HG03066 (cell line): Measurements from ENCODE around the gene ANO7.
"Not testable (repeated sequence)": the region's sequence is repeated elsewhere in the genome, so short reads cannot be mapped to it uniquely, and the experiment has no call there.

ENCODE experiments used
- ATAC-seq: cut with Tn5 transposase; IDR thresholded peaks from one replicate; pipeline ENCODE4 v1.9.1; 2021; ENCODE audit warnings: low read depth; ENCODE audit not compliant: unreplicated experiment

Gene ANO7

DNA sequence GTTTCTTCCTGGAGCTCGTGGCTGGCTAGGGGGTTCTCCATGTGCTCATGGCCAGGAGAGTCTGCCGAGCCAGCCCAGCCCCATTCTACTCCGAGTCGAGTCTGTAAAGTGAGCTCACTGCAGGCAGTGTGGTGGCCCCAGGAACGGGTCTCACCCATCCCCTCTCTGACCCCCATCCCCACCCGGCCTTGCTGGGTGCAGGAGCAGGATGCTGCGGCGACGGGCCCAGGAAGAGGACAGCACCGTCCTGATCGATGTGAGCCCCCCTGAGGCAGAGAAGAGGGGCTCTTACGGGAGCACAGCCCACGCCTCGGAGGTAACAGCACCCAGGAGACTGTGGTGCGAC lies 1.4 kb downstream of the ANO7 start:
- no peak for ATAC-seq

DNA sequence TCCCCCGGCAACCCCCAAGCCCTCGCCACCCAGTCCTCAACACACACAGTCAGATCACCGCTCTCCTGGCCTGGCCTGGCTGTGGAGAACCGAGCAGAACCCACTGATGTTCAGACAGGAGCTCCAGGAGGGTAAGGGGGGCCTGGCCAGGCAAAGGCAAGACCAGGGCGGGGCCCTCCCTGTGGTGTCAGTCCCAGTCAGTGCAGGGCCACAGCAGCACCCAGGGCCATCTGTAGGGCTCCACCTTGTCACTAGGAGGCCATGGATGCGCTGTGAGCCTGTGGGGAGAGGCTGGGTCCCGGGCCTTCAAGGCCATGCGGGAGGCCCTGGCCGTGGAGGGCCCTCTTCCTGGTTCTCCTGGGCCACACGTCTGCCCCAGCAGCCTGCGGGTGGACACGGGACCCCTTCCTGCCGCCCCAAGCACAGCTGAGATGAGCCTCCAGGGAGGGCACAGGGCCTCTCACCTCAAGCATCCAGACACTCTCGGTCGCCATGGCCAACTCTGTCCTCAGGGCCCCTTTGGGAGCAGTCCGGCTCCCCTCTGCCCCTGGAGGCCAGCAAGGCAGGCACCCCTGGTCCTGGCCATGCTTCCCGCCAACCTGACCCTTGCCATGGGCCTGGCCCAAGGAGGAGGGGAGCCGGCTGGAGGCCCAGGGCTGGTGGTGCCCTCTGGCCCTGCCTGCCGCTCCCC lies 2.0 kb downstream of the ANO7 start:
- no peak for ATAC-seq

DNA sequence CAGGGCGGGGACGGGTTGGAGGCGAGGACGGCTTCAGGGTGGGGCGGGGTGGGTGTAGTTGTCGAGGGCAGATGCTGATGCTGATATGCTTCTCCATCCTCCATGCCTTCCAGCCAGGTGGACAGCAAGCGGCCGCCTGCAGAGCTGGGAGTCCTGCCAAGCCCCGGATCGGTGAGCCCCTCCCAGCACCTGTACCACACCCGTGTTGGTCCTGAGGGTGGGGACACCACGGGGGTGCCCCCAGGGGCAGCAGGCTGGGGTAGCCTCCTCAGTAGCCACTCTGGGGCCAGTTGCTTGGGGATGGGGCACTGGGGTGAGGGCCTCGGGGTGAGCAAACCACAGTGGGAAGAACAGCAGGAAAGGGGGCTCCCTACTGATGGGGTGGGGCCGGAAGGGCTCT lies 2.6 kb downstream of the ANO7 start:
- no peak for ATAC-seq

DNA sequence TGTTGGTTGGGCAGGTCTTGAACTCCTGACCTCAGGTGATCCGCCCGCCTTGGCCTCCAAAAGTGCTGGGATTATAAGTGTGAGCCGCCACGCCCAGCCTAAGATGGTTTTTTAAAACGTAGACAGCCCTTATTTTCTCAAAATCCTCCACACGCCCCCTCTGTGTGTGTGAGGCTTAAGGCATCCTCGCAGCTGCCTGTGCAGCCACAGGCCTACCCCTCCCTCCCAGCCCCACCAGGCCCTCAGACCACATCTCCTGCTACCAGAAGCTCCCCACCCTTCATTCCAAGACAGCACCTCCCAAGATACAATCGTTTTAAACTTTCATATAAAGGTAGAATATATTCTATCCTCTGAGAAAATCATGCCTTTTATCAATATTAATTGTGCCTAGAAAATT lies 4.8 kb downstream of the ANO7 start:
- no peak for ATAC-seq

DNA sequence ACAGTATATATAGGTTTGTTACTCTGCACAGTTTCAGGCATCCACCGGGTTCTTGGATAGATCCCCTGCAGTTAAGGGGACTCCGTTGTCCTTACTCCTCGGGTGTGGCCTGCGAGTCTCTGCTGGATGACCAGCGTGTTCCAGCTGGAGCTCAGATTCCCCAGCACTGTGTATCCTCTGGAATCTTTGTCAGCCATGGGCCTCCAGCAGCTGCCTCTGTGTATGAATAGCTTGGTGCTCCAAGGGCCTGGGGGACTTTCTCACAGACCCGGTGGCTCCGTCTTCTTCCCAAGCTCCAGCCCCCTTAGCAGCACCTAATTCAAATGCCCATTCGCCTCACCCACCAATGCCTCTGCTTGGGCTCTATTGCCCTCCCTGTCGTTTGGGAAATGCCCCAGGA lies 6.3 kb downstream of the ANO7 start:
- no peak for ATAC-seq

DNA sequence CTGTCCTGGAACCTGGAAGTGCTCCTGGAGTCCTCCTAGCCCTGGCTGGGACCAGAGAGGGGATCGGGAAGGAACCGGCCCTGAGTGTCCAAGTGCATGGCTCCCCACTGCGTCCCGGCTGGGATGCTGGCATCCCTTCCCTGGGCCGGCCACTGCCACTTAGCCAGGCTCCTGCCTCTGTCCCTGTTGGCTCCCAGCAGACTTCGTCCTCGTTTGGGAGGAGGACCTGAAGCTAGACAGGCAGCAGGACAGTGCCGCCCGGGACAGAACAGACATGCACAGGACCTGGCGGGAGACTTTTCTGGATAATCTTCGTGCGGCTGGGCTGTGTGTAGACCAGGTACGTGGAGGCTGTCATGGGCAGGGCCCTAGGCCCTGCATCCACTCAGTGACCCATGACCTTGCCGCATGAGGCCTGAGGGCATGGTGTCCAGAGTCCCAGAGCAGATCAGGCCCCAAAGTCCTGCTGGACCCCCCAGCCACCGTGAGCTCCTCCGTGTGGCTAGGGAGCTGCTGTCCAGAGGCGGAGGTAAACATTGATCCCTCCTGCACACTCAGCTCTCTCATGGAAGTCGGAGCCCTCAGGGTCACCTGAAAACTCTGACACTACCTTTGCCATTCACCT lies 7.1 kb downstream of the ANO7 start:
- ATAC-seq, result no peak

DNA sequence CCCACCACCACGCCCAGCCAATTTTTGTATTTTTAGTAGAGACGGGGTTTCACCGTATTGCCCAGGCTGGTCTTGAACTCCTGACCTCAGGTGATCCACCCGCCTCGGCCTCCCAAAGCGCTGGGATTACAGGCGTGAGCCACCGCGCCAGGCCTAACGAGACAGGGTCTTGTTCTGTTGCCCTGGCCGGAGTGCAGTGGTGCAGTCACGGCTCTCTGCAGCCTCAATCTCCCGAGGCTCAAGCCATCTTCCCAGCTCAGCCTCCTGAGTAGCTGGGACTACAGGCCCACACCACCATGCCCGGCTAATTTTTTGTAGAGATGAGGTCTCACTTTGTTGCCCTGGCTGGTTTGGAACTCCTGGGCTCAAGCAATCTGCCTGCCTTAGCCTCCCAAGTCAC lies 8.8 kb downstream of the ANO7 start:
- ATAC-seq, result not testable (repeated sequence)

DNA sequence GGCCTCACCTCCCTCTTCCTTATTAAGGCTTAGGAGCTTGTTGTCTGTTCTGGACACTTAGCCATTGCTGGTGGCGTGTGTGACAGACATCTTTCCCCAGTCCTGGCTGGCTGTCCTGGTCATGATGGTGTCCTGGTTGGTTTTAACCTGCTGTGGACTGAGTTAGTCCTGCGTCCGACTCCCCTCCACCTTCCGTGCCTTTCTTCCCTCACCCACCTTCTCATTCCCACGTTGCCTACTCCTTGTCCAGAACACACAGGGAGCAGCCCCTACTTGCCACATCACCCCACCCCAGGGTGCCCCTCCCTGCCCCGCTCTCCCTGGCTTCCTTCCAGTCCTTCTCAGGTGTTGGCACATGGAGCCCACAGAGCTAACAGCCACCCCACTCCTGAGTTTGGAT lies 9.5 kb downstream of the ANO7 start:
- no peak for ATAC-seq

DNA sequence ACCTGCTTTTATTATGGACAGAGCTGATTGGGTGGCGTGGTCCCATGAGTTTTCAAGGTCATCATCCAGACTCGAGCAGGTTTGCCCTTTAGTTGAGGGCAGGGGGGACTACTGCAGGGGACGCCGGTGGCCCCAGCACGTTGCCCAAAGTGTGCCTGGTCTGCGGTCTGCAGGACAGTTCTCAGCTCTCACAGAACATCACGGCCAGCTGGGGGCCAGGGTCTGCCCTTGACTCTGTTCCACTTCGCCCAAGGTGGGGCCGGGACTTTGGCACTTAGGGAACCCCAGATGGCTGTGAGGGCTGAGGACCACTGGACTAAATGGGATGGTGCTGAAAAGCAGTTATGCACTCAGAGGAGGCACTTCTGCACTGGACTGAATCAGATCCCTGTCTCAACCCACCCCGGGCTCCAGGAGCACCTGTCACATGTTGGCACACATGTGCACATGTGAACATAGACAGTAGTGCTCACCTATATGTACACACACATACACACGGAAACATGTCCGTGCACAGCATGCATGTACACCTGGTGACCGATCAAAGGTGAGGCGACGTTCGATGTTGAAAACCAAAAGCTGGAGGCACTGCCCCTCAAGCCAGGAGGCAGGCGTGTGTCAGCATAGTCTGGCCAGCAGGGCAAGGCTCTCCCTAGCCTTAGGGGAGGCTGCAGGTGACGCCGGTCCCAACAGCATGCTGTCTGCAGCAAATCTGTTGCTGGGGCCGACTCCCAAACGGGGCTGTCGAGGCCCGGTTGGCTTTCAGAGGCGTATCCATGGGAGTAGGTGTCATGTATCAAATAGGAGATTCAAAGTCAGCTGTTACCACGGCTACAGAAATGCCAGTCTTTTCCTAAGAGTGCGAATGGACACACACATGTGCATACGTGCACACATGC lies 10.2 kb downstream of the ANO7 start:
- ATAC-seq, result no peak

DNA sequence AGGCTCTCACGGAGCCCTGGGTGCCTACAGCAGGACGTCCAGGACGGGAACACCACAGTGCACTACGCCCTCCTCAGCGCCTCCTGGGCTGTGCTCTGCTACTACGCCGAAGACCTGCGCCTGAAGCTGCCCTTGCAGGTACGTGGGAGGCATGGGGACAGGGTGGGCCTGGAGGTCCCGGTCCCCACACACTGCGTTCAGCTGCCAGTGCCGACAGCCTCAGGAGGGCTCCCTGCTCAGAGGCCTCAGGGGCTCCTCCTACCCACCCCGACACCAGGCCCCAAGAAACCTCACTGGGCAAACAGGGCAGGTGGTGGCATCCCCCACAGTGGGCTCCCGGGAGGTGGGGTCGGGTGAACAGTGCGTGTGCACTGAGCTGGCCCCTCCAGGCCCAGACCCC lies 10.8 kb downstream of the ANO7 start:
- no peak for ATAC-seq

DNA sequence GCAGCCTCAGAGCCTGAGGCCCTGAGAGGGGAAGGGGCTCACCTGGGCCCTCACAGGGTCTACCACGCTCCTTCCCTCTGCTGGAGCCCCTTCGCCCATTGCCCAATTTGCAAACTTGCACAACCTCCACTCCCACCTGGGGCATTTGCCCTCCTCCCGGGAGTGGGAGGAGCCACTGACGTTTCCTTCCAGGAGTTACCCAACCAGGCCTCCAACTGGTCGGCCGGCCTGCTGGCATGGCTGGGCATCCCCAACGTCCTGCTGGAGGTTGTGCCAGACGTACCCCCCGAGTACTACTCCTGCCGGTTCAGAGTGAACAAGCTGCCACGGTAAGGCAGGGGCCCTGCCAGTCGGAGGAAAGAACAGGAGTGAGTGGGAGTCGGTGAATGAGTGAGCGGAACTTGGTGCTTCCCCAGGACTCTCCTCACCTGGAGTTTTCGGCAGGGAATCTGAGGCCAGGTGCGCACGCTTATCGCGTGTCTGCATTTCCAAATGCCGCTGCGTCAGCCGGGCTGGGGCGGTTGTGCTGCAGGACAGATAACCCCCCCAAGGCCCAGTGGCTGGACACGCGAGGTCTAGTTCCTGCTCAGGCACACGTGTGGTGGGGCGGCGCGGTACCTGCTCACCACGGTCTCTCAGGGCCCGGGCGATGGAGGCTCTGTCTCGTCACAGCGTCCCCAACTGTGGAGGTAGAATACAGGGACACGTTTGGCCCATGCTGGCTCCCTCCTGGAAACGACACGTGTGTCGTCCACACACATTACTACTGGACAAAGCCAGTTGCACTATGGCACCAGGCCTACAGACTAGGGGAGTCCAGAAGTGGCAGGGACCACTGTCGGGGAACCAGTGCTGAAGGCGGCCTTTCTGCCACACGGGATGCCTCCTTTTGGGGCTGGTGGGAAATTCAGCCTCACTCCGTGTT lies 11.7 kb downstream of the ANO7 start:
- no peak for ATAC-seq

DNA sequence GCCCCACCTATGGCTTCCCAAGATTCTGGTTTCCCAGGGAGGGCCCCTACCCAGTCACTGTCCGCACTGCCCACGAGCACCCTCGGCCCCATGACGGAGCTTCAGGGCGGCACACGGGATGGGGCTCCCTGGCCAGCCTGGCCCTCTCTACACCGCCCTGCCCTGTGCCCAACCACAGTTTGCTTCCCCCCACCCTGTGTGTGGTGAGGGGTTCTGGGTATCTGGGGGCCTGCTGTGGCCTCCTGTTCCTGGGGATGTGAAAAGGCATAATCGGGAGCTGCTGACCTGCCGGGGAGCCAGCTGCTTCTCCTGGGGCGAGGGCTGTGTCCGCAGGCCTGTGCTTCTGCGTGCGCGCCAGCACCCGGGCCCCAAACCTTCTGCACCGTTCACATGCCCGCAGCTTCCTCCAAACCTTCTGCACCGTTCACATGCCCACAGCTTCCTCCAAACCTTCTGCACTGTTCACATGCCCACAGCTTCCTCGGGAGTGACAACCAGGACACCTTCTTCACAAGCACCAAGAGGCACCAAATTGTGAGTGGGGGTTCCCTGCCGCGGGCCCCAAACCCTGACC lies 12.4 kb downstream of the ANO7 start:
- ATAC-seq, result no peak

DNA sequence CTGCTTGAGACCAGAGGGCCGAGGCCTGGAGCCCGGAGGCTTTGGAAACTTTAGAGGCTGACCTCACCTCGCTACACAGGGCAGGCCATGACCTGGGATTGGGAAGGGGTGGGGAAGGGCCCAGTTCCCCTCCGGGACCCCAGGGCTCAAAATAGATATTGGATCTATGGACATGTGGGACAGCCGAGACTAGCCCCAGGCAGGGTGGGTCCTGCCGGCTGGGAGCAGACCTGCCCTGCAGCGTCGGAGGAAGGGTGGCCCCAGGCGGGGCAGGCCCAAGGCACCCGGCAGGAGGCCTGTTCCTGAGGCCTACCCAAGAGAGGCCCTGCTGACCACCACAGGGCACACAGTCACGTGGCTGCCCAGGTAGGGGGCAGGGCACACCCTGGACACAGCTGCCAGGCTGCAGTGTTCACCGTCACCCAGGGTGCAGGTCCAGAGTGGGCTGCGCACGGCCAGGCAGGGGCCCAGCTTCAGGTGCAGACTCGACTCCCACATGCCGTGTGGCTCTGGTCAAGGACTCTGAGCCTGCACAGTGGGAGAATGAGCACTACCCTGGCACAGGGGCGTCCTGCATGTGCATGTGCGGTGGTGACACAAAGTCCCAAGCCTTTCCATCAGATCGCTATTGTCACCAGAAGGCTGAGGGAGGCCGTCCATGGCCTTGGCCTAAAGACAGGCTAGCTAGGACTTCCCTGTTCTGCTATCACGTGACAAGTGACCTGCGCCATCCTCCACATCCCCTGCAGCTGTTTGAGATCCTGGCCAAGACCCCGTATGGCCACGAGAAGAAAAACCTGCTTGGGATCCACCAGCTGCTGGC lies 13.2 kb downstream of the ANO7 start:
- ATAC-seq, result no peak

DNA sequence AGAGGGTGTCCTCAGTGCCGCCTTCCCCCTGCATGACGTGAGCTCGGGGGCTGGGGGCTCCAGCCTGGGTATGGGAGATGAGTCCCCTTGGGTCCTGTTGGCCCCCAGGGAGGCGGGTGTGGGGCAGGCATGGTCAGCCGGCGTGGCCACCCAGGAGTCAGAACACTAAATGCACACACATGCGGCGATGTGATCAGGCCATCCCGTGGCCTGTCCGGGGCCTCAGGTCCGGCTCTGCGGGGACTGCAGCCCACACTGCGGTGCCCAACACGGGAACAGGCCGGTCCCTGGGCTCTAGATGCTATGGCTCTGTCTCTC lies 13.8 kb downstream of the ANO7 start:
- ATAC-seq, result no peak

DNA sequence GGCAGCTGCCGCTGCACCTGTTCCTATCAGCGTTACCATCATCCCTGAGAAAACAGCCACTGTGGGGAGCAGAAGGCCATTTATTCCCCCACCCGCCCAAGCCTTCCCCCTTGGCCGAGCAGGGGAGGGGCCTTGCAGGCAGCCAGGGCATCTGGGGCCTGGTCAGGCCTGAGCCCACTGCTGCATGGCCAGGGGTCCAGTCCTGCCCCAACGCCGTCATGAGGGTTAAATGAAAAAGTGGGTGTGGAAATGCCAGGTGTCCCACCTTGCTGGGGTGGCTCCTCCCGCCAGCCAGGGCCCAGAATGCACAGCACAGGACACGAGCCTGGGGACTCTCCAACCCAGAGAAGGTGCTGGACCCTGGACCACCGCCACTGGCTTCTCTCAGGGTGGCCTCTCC lies 14.2 kb downstream of the ANO7 start:
- ATAC-seq, result no peak

DNA sequence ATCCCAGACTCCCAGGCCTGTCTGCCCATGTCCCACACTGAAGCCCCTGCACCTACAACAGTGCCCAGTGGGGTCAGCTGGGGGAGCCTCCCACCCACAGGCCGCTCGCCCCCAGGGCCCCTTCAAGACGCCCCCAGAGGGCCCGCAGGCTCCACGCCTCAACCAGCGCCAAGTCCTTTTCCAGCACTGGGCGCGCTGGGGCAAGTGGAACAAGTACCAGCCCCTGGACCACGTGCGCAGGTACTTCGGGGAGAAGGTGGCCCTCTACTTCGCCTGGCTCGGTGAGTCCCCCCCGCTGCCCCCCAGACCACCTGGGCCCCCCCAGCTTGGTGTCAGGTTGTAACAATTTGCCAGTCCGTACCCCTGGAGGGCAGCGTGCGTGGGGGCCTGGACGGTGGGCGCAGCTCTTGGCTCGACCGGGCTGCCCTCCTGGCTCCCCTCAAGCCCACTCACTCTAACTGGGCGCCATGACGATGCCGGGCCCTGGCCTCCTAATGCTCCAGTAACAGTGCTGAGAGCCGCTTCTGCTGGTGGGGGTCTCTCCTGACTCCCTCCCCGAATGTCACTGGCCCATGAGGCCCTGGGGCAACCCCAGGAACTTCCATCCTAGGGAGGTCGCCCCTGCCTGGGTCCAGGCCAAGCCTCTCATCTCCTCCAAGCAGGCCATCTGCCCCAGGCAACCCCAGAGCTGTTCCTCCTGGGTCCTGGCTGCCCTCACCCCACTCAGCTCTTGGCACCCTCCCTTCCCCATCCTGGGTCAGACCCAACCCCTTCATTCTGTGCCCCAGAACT lies 14.9 kb downstream of the ANO7 start:
- no peak for ATAC-seq

DNA sequence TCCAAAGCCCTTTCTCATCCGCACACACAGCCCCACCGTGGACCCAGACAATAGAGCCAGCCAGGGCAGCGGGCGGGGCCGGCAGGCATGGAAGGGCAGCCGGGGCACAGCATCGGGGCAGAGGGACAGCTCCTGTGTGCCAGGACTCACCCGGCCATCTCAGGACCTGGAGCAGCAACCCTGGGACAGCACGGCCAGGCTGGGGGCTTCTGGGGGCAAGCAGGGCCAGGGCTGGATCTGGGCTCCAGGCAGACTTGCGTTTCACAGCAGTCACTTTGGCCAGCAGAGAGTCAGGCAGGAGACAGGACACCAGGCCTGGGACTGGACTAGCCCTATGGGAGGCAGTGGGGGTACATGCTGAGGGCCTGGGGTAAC lies 15.5 kb downstream of the ANO7 start:
- ATAC-seq, result no peak

DNA sequence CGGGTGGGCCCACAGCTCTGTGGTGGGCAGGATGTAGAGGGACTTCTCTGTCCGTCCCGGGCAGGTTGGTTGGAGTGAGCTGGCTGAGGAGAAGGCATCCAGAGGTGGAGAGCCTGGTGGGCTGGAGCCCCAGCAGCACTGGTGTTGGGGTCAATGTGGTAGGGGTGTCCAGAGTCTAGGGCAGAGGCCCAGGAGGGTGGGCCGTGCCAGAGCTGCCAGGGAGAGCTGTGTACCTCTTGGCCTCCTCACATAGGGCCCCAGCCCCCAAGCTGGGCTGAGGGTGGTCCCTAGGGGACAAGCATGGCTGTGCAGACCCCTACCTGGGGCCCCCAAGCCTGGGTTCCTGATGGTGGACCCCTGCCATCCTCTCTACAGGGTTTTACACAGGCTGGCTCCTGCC lies 16.0 kb downstream of the ANO7 start:
- no peak for ATAC-seq

DNA sequence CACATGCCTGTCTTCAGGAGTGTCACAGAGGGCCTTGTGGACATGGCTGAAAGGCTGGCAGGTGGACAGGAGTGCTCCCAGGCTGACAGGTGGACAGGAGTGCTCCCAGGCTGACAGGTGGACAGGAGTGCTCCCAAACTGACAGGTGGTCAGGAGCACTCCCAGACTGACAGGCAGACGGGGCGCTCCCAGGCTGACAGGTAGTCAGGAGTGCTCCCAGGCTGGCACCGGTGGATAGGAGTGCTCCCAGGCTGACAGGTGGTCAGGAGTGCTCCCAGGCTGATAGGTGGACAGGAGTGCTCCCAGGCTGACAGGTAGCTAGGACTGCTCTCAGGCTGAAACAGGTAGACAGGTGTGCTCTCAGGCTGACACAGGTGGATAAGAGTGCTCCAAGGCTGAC lies 16.6 kb downstream of the ANO7 start:
- ATAC-seq, result no peak
